Upper lobe of left lung (tissue), 6 donors: Measurements from ENCODE around the gene AHCYL2. TPM values are rescaled to one million over a fixed set of nuclear protein-coding genes. Genes with fewer than 3 reads are reported as not detected.

ENCODE experiments used
- ATAC-seq, 2 donors: fragments of 200-7000 bp; cut with Tn5 transposase; one replicate each; pipeline ENCODE4 v1.9.1; 2022; ENCODE audit warnings: mild to moderate bottlenecking in 2 of 2, moderate library complexity in 2 of 2; ENCODE audit not compliant: low FRiP score in 2 of 2
- DNase-seq, 2 donors: peaks; one replicate each; pipeline ENCODE4 v3.0.0-alpha.2; 2019 to 2020
- H3K27ac ChIP-seq, 4 donors: fragments of 200-600 bp; sonication (generic); one replicate each; pipeline ENCODE4 v1.5.1; 2016 to 2019
- H3K27me3 ChIP-seq, 4 donors: fragments of 200-600 bp; sonication (generic); one replicate each; pipeline ENCODE4 v1.5.1; 2017 to 2019
- H3K36me3 ChIP-seq, 4 donors: fragments of 200-600 bp; sonication (generic); one replicate each; pipeline ENCODE4 v1.5.1; 2016 to 2019
- H3K4me1 ChIP-seq, 4 donors: fragments of 200-600 bp; sonication (generic); one replicate each; pipeline ENCODE4 v1.5.1; 2018 to 2019
- H3K4me3 ChIP-seq, 4 donors: fragments of 200-600 bp; sonication (generic); one replicate each; pipeline ENCODE4 v1.5.1; 2017 to 2019; ENCODE audit warnings: mild to moderate bottlenecking in 2 of 4, moderate library complexity in 1 of 4
- H3K9me3 ChIP-seq, 4 donors: fragments of 200-600 bp; sonication (generic); one replicate each; pipeline ENCODE4 v1.5.1; 2018 to 2019
- EP300 ChIP-seq, 4 donors: sonication (generic); formaldehyde crosslinking; IDR thresholded peaks; one replicate each; pipeline ENCODE4 v1.5.1; 2017; ENCODE audit warnings: antibody characterized with exemption in 4 of 4, control low read depth in 2 of 4
- POLR2A ChIP-seq, 4 donors: fragments of 450-650 bp; IDR thresholded peaks; one replicate each; pipeline ENCODE4 v1.5.1; 2016 to 2017; ENCODE audit warnings: antibody characterized with exemption in 4 of 4, mild to moderate bottlenecking in 2 of 4
- POLR2AphosphoS5 ChIP-seq, 2 donors: sonication (generic); formaldehyde crosslinking; IDR thresholded peaks; one replicate each; pipeline ENCODE4 v1.5.1; 2017; ENCODE audit warnings: antibody characterized with exemption in 2 of 2
- WGBS, 2 donors: methylation state at CpG; one replicate each; pipeline ENCODE4 v1.1.5; 2017 to 2018; 5-methylcytosine and 5-hydroxymethylcytosine counted together
- total RNA-seq, 6 donors: library from RNA; depleted of rRNA in 4 of 6; stranded (reverse); fragments of >200 nt in 4 of 6; gene quantifications; one replicate each; pipeline versions ENCODE4 v1.1.0 to v1.2.1, GENCODE V29; 2016 to 2021
- TF ChIP-seq, protein P1 (sequence below), 6 experiments: fragments of 450-650 bp in 4 of 6; fragments of 200-600 bp in 2 of 6; sonication (generic) in 2 of 6; IDR thresholded peaks; one replicate each; pipeline ENCODE4 v1.5.1; 2016 to 2019; ENCODE audit warnings: antibody characterized with exemption in 6 of 6
- donor health status: DM: no; HTN: no; CAD: no; lungs with moderate emphysema.
- donor health status: DM: no; HTN: yes; CAD: no; lungs with severe emphysema.

The AHCYL2 gene
- total RNA-seq, 6 donors from 2014 or later: 41.9 to 197 (median 110) TPM

DNA sequence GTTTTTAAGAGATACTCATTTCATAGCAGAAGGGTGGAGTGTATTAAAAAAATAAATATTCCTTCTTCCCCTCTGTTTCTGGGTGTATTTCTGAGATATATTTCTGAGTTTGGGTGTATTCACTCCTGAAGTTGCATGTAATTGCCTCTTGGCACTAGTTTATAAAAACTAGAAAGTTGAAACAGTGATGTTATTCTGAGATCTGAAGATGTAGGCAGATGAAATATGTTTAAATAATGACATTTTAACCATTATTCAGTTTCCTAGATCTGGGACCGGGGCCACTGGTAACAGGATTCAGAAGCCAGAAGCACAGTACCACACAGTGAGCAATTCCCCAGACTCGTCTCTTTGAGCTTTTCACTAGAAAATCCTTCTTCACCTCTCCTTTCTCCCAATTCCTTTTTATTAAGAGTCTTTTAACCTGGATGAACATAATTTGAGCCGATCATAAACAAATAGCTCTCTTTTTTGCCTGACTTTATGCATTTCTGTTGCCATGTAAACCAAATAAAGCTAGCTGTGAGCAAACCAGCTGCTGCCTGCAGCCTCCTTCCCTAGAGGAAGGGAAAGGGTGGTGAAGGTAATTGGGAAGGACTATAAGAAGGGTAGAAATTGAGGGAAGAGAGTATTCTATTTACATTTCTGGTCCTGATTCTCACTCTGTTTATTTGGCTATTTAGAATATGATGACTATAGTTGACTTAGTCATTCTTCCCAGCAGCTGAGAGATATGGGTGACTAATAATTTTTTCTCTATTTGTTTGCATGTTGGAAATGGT, 107.6 kb downstream of the AHCYL2 start:
- Histone ChIP-seq H3K27me3 (no peaks in the 10 kb centered on the region), H3K4me1 (no peaks in the 10 kb centered on the region), H3K9me3 (no peaks in the 10 kb centered on the region), H3K36me3 (no peaks in the 10 kb centered on the region), H3K4me3 (no peak overlapping the region), H3K27ac (no peak overlapping the region)
- TF ChIP-seq EP300 (IDR thresholded peaks at IDR 0.05) (no peak), POLR2AphosphoS5 (IDR thresholded peaks at IDR 0.05) (no peak), POLR2A (IDR thresholded peaks at IDR 0.05) (no peak)
- TF ChIP-seq, protein P1, sequence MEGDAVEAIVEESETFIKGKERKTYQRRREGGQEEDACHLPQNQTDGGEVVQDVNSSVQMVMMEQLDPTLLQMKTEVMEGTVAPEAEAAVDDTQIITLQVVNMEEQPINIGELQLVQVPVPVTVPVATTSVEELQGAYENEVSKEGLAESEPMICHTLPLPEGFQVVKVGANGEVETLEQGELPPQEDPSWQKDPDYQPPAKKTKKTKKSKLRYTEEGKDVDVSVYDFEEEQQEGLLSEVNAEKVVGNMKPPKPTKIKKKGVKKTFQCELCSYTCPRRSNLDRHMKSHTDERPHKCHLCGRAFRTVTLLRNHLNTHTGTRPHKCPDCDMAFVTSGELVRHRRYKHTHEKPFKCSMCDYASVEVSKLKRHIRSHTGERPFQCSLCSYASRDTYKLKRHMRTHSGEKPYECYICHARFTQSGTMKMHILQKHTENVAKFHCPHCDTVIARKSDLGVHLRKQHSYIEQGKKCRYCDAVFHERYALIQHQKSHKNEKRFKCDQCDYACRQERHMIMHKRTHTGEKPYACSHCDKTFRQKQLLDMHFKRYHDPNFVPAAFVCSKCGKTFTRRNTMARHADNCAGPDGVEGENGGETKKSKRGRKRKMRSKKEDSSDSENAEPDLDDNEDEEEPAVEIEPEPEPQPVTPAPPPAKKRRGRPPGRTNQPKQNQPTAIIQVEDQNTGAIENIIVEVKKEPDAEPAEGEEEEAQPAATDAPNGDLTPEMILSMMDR (IDR thresholded peaks at IDR 0.05): no peak
- 81 to 87% methylated on average over 3 of the region's 3 CpGs for WGBS, 2 donors
- ATAC-seq: peak in 1 of 2 donors; percentile 58
- DNase-seq: no peak

- Histone ChIP-seq H3K27ac (no peak overlapping the region), H3K4me1 (no peaks in the 10 kb centered on the region), H3K4me3 (no peak overlapping the region), H3K36me3 (no peaks in the 10 kb centered on the region), H3K9me3 (no peaks in the 10 kb centered on the region), H3K27me3 (no peaks in the 10 kb centered on the region)
- TF ChIP-seq POLR2AphosphoS5 (IDR thresholded peaks at IDR 0.05) (no peak), EP300 (IDR thresholded peaks at IDR 0.05) (no peak), POLR2A (IDR thresholded peaks at IDR 0.05) (no peak)
- TF ChIP-seq, protein P1 (IDR thresholded peaks at IDR 0.05): no peak
- no peak for DNase-seq
- no peak for ATAC-seq
- 91 to 98% methylated on average over 3 of the region's 3 CpGs for WGBS, 2 donors
These were observed 109.6 kb downstream of the AHCYL2 start for GRCh38 chr7:129334473-129334872.

- H3K9me3 ChIP-seq: no peaks in the 10 kb centered on the region
- no peaks in the 10 kb centered on the region for H3K4me1 ChIP-seq
- no peak overlapping the region for H3K27ac ChIP-seq
- 95 to 96% methylated on average over 2 of the region's 2 CpGs for WGBS, 2 donors
- DNase-seq (no peak), ATAC-seq (no peak)
- no peak overlapping the region for H3K4me3 ChIP-seq
- TF ChIP-seq POLR2A (IDR thresholded peaks at IDR 0.05): no peak
- no peaks in the 10 kb centered on the region for H3K36me3 ChIP-seq
- no peaks in the 10 kb centered on the region for H3K27me3 ChIP-seq
These were observed 113.6 kb downstream of the AHCYL2 start for GRCh38 chr7:129338450-129338849.

DNA sequence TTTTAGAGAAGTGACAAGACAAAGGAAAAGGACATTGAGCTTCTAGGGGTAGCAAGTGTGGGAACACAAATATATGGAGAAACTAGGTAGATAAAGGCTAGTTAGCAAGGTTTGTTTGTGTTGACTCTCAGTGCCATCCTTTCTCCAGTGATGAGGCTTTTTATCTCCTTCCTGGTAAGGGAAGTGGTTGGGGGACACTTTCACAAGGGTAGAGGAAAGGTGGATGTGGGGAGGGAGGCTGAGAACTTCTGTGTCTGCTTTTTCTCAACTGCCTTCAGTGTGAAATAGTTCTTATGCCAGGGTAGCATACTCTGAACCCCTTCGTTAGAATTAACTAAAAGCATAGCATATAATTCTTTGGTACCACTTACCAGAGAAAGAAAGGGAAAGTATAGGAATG, 116.4 kb downstream of the AHCYL2 start:
- Histone ChIP-seq H3K4me3 (no peak overlapping the region), H3K27ac (no peak overlapping the region), H3K9me3 (no peaks in the 10 kb centered on the region), H3K4me1 (no peaks in the 10 kb centered on the region), H3K27me3 (no peaks in the 10 kb centered on the region), H3K36me3 (no peaks in the 10 kb centered on the region)
- DNase-seq (no peak), ATAC-seq (no peak)
- TF ChIP-seq, protein P1 (IDR thresholded peaks at IDR 0.05): no peak
- no peak for TF ChIP-seq POLR2AphosphoS5 (IDR thresholded peaks at IDR 0.05)
- no peak for TF ChIP-seq POLR2A (IDR thresholded peaks at IDR 0.05)
- no peak for TF ChIP-seq EP300 (IDR thresholded peaks at IDR 0.05)
- WGBS, 2 donors: 75 to 84% methylated on average over 1 of the region's 1 CpG

- Histone ChIP-seq H3K4me1 (no peaks in the 10 kb centered on the region), H3K4me3 (no peak overlapping the region), H3K27ac (no peak overlapping the region), H3K36me3 (no peaks in the 10 kb centered on the region), H3K9me3 (no peaks in the 10 kb centered on the region), H3K27me3 (no peaks in the 10 kb centered on the region)
- no peak for TF ChIP-seq POLR2AphosphoS5 (IDR thresholded peaks at IDR 0.05)
- TF ChIP-seq, protein P1 (IDR thresholded peaks at IDR 0.05): no peak
- no peak for TF ChIP-seq EP300 (IDR thresholded peaks at IDR 0.05)
- no peak for TF ChIP-seq POLR2A (IDR thresholded peaks at IDR 0.05)
- DNase-seq (no peak), ATAC-seq (no peak)
- WGBS, 2 donors: 61 to 65% methylated on average over 3 of the region's 3 CpGs
These were observed 117.3 kb downstream of the AHCYL2 start for GRCh38 chr7:129341816-129342806.
